MCF 10A (cell line): Measurements from ENCODE around the gene DRGX. TPM values are rescaled to one million over a fixed set of nuclear protein-coding genes. Genes with fewer than 3 reads are reported as not detected.

Experiments used
- BruUV-seq: library from RNA; stranded (reverse); fragments of 400-500 nt; replicated peaks from 2 replicates; lab custom pipeline; 2021; lab: Mats Ljungman, UMichigan
- CTCF ChIA-PET: fragments of 300-600 bp; sonication (Branson Sonifier 250); formaldehyde crosslinking; extraction: SDS; loops from one replicate; lab custom pipeline; 2021; ENCODE audit warnings: antibody characterized with exemption, inconsistent platforms; lab: Yijun Ruan, JAX
- POLR2A ChIA-PET: fragments of 300-600, 350-650 bp; sonication (Branson Sonifier 250); formaldehyde crosslinking; extraction: SDS; loops from one replicate; lab custom pipeline; 2020; ENCODE audit warnings: antibody characterized with exemption, inconsistent platforms; lab: Yijun Ruan, JAX
- DNase-seq: peaks from one replicate; pipeline ENCODE4 v3.0.0-alpha.2; 2018; ENCODE audit not compliant: unreplicated experiment
- H3K27ac Mint-ChIP-seq: one replicate; pipeline ENCODE4 v1.8.0; 2022; ENCODE audit warnings: mild to moderate bottlenecking, low read depth, mixed read lengths; ENCODE audit not compliant: unreplicated experiment
- H3K27me3 Mint-ChIP-seq: one replicate; pipeline ENCODE4 v1.8.0; 2022; ENCODE audit warnings: mixed read lengths; ENCODE audit not compliant: insufficient read depth, unreplicated experiment
- H3K36me3 Mint-ChIP-seq: one replicate; pipeline ENCODE4 v1.8.0; 2022; ENCODE audit warnings: mild to moderate bottlenecking, moderate library complexity, mixed read lengths; ENCODE audit not compliant: insufficient read depth, unreplicated experiment
- H3K4me1 Mint-ChIP-seq: one replicate; pipeline ENCODE4 v1.8.0; 2022; ENCODE audit warnings: mixed read lengths; ENCODE audit not compliant: insufficient read depth, unreplicated experiment
- H3K4me3 Mint-ChIP-seq: one replicate; pipeline ENCODE4 v1.8.0; 2022; ENCODE audit warnings: mild to moderate bottlenecking, moderate library complexity, mixed read lengths; ENCODE audit not compliant: unreplicated experiment
- H3K9me3 Mint-ChIP-seq: one replicate; pipeline ENCODE4 v1.8.0; 2022; ENCODE audit warnings: mixed read lengths; ENCODE audit not compliant: unreplicated experiment
- intact Hi-C: fragments of 100-400 bp; cut with micrococcal nuclease; formaldehyde crosslinking; loops from 2 replicates; pipeline ENCODE4 v1.14.1; 2022
- total RNA-seq: library from RNA; stranded (reverse); gene quantifications from 2 replicates; pipeline ENCODE4 v1.2.3, GENCODE V29; 2022
- TF ChIP-seq, protein P1 (sequence below): fragments of 200-600 bp; IDR thresholded peaks from one replicate; pipeline ENCODE4 v1.8.0; 2022; ENCODE audit warnings: antibody characterized with exemption, mild to moderate bottlenecking; ENCODE audit not compliant: unreplicated experiment

Gene DRGX
- total RNA-seq, 1 experiment from 2014 or later: not detected

DNA sequence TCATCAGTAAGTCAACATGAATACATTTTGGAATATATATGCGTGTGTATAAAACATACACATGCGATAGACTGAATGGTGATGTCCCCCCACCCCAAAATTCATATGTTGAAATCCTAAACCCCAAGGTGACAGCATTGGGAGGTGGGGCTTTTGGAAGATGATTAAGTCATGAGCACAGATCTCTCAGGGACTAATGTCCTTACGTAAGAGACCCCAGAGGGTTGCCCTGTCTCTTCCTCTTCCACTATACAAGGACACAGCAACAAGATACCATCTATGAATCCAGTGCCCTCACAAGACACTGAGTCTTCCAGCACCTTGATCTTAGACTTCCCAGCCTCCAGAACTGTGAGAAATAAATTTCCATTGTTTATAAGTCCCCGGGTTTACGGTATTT, 22.5 kb downstream of the DRGX start:
- intact Hi-C loops: no loop called here
- peaks cover 48% of the 10 kb centered on the region for H3K27me3 Mint-ChIP-seq
- no TSS peak for BruUV-seq
- DNase-seq: no peak
- no peaks in the 10 kb centered on the region for H3K36me3 Mint-ChIP-seq
- ChIA-PET POLR2A (no interaction called here), CTCF (no interaction called here)
- H3K9me3 Mint-ChIP-seq: no peaks in the 10 kb centered on the region
- no peak overlapping the region for H3K27ac Mint-ChIP-seq
- TF ChIP-seq, protein P1, sequence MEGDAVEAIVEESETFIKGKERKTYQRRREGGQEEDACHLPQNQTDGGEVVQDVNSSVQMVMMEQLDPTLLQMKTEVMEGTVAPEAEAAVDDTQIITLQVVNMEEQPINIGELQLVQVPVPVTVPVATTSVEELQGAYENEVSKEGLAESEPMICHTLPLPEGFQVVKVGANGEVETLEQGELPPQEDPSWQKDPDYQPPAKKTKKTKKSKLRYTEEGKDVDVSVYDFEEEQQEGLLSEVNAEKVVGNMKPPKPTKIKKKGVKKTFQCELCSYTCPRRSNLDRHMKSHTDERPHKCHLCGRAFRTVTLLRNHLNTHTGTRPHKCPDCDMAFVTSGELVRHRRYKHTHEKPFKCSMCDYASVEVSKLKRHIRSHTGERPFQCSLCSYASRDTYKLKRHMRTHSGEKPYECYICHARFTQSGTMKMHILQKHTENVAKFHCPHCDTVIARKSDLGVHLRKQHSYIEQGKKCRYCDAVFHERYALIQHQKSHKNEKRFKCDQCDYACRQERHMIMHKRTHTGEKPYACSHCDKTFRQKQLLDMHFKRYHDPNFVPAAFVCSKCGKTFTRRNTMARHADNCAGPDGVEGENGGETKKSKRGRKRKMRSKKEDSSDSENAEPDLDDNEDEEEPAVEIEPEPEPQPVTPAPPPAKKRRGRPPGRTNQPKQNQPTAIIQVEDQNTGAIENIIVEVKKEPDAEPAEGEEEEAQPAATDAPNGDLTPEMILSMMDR: no peak
- H3K4me3 Mint-ChIP-seq: no peak overlapping the region
- no peaks in the 10 kb centered on the region for H3K4me1 Mint-ChIP-seq

DNA sequence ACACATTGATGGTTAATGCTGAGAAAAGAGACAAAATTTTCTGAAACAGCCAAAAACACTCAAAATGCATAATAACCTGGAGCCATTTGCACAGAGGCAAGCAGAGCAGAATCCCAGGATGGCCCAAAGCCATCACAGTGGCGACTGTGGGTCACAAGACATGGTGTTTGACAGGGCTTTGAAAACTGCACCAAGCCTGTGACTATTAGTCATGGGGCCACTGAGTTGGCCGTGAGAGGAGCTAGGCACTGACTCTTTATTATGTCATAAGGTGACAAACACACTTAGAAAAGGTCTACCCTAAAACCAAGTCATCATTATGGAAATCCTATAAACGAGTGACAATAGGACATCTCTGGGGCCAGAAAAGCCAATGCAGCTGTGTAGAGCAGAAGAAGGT, 23.9 kb downstream of the DRGX start:
- ChIA-PET CTCF (interaction anchor here (0.6 to 1.0 kb wide), 2 partner anchors 34 to 486 kb away, joined by 3 read pairs; no protein-coding TSS in a partner anchor), POLR2A (no interaction called here)
- TF ChIP-seq, protein P1: no peak
- Mint-ChIP-seq H3K9me3 (no peaks in the 10 kb centered on the region), H3K27ac (no peak overlapping the region), H3K4me3 (no peak overlapping the region), H3K4me1 (no peaks in the 10 kb centered on the region), H3K27me3 (peaks cover 45% of the 10 kb centered on the region), H3K36me3 (no peaks in the 10 kb centered on the region)
- intact Hi-C loops: no loop called here
- no peak for DNase-seq
- no TSS peak for BruUV-seq

DNA sequence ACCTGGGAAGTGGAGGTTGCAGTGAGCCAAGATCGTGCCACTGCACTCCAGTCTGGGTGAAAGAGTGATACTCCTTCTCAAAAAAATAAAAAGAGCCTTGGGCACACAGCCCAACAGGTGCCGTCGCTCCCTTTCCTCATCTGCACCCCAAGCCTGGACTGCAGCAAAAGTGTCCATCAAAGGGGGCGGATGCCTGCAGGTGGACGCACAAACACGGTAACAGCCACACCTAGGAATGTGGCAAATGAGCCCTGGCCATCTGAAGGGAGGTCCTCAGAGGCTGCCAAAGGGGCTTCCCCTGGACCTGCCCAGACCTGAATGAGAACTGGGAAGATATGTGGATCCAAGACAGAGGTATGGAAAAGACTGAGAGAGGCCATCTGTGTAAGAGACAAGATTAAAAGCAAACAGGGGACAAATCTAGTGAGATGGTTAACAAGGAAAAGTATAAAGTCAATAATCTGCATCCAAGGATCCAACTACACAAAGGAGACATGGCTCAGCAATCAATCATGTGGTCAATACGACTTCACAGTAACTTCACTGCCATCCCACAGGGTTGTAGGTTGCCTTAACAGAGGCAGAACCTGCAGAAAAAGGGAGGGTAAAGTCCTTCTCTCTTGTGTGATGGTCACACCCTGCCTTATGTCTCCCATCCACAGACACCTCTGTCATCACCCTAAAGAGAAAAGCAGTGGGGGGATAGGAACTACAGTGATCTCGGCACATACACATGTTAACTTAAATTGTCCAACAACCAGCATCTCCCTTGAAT, 25.4 kb downstream of the DRGX start:
- H3K27ac Mint-ChIP-seq: no peak overlapping the region
- no TSS peak for BruUV-seq
- intact Hi-C loops: no loop called here
- no peaks in the 10 kb centered on the region for H3K9me3 Mint-ChIP-seq
- CTCF ChIA-PET: interaction anchor here (0.7 kb wide), 2 partner anchors 8 to 829 kb away, joined by 3 to 4 read pairs; no protein-coding TSS in a partner anchor
- peaks cover 31% of the 10 kb centered on the region for H3K27me3 Mint-ChIP-seq
- no peaks in the 10 kb centered on the region for H3K4me1 Mint-ChIP-seq
- H3K36me3 Mint-ChIP-seq: no peaks in the 10 kb centered on the region
- TF ChIP-seq, protein P1: no peak
- no peak overlapping the region for H3K4me3 Mint-ChIP-seq
- POLR2A ChIA-PET: no interaction called here
- DNase-seq: no peak

DNA sequence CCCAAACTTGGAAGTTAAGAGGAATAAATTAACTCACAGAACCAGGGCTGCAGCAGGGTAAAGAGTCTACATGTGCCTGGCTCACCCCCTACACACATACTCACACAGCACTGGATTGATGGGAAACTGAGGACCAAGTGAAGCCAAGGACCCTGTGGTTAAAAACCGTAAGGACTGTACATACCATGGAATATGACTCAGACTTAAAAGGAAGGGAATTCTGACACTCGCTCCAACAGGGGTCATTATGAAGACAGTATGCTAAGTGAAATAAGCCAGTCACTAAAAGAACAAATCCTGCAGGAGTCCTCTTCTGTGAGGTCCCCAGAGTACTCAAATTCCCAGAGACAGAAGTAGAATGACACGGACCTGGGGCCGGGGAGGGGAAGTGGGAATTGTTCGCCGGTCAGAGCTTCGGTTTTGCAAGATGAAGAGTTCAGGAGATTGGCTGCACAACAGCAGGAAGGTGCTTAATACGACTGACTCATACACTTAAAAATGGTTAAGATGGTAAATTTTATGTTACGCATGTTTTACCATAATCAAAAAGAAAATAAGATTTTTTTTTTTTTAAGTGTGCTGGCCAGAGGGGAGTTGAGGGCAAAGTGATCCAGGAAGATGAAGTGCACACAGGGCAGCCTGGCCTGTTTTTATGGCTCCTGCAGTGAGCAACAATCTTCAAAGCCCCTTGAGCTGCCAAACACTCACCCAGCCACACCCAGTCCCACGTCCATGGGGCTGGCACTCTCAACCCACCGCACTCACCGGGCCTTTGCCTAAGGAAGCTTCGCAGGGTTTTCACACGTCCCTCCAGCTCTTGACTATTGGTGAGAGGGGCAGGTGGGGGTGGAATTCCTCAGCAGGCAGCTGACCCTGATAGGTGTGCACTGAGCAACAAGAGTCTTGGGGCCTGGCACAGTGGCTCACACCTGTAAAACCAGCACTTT, 26.4 kb downstream of the DRGX start:
- H3K9me3 Mint-ChIP-seq: no peaks in the 10 kb centered on the region
- H3K36me3 Mint-ChIP-seq: peaks cover 4% of the 10 kb centered on the region
- H3K27ac Mint-ChIP-seq: no peak overlapping the region
- H3K27me3 Mint-ChIP-seq: peaks cover 31% of the 10 kb centered on the region
- ChIA-PET POLR2A (no interaction called here), CTCF (interaction anchor here (0.6 kb wide), 1 partner anchor 38 kb away, joined by 3 read pairs; no protein-coding TSS in a partner anchor)
- no peak overlapping the region for H3K4me3 Mint-ChIP-seq
- TF ChIP-seq, protein P1: no peak
- peak; percentile 14 for DNase-seq
- intact Hi-C loops: no loop called here
- no TSS peak for BruUV-seq
- H3K4me1 Mint-ChIP-seq: no peaks in the 10 kb centered on the region
